Transverse colon (tissue), 4 donors: ENCODE results near the gene NRF1.

Experiments used
- EP300 ChIP-seq: sonication (generic); formaldehyde crosslinking; IDR thresholded peaks from one replicate; pipeline ENCODE4 v1.6.1; 2017; ENCODE audit warnings: antibody characterized with exemption, low read depth
- POLR2A ChIP-seq: fragments of 450-650 bp; IDR thresholded peaks from one replicate; pipeline ENCODE4 v1.6.1; 2016; ENCODE audit warnings: antibody characterized with exemption, mild to moderate bottlenecking, moderate library complexity
- POLR2AphosphoS5 ChIP-seq, 3 donors: sonication (generic); formaldehyde crosslinking; IDR thresholded peaks; one replicate each; pipeline ENCODE4 v1.6.1; 2016; ENCODE audit warnings: antibody characterized with exemption in 3 of 3
- TF ChIP-seq, protein P1 (sequence below), 5 experiments: fragments of 200-600 bp in 3 of 5; fragments of 450-650 bp in 2 of 5; sonication (generic) in 3 of 5; IDR thresholded peaks; 1 replicate in 2 of 5; 2 replicates in 3 of 5; pipeline ENCODE4 v1.5.1; 2016 to 2017; ENCODE audit warnings: antibody characterized with exemption in 5 of 5, inconsistent platforms in 3 of 5, mild to moderate bottlenecking in 2 of 5, moderate library complexity in 1 of 5

DNA sequence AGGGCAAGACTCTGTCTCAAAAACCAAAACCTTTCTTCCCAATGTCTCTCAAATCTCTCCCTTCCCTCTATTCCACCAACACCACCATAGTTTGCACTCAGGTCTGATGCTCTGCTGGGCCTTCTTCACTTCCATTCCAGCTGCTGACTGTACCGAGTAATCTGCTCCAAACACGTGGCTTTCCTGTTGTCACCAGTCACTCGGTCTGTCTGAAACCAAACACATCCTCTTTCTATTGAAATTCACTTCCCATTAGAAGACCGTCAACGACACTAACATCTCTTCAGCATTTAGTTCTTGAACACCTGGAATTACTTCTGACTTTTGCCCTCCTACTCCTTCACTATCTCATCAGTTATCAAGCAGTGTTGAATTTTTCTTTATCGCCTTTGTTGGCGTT, 4.7 kb upstream of the NRF1 start:
- TF ChIP-seq, protein P1, sequence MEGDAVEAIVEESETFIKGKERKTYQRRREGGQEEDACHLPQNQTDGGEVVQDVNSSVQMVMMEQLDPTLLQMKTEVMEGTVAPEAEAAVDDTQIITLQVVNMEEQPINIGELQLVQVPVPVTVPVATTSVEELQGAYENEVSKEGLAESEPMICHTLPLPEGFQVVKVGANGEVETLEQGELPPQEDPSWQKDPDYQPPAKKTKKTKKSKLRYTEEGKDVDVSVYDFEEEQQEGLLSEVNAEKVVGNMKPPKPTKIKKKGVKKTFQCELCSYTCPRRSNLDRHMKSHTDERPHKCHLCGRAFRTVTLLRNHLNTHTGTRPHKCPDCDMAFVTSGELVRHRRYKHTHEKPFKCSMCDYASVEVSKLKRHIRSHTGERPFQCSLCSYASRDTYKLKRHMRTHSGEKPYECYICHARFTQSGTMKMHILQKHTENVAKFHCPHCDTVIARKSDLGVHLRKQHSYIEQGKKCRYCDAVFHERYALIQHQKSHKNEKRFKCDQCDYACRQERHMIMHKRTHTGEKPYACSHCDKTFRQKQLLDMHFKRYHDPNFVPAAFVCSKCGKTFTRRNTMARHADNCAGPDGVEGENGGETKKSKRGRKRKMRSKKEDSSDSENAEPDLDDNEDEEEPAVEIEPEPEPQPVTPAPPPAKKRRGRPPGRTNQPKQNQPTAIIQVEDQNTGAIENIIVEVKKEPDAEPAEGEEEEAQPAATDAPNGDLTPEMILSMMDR (IDR thresholded peaks at IDR 0.05) = no peak
- TF ChIP-seq POLR2A (no peak), POLR2AphosphoS5 (IDR thresholded peaks at IDR 0.05) (no peak), EP300 (no peak)
